Measurements from ENCODE around the gene SOHLH1.

GRCh38 chr9:135700525-135700924 is 1.2 kb upstream of the SOHLH1 start:
- no peak for TF ChIP-seq CTCF (conservative IDR thresholded peaks at IDR 0.05; ENCODE audit: low read depth, low read length)
- no peak for TF ChIP-seq EZH2 (IDR thresholded peaks at IDR 0.05; ENCODE audit: borderline replicate concordance, low read depth, low read length, poor library complexity, severe bottlenecking)

Data from A673 (cell line).